ENCODE measurements around the gene SLC6A5.

DNA sequence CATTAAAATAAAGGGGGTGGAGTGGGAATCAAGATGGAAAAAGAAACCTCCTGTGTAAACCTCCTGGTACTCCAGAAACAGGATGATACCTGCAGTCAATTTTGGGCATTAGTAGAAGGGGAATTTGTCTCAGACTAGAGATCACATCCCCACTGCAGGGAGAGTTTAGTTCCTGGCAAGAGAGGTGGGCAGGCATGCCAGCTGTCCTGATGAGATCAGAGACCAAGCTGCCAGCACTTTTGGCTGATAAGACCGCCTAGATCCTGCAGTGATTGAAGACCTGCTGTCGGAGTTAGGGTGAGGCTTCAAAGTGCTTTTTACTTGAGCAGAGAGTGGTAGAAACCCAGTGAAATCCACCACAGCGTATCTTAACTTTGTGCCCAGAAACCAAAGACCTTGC, 40.3 kb downstream of the SLC6A5 start:
- TF ChIP-seq, protein P1, sequence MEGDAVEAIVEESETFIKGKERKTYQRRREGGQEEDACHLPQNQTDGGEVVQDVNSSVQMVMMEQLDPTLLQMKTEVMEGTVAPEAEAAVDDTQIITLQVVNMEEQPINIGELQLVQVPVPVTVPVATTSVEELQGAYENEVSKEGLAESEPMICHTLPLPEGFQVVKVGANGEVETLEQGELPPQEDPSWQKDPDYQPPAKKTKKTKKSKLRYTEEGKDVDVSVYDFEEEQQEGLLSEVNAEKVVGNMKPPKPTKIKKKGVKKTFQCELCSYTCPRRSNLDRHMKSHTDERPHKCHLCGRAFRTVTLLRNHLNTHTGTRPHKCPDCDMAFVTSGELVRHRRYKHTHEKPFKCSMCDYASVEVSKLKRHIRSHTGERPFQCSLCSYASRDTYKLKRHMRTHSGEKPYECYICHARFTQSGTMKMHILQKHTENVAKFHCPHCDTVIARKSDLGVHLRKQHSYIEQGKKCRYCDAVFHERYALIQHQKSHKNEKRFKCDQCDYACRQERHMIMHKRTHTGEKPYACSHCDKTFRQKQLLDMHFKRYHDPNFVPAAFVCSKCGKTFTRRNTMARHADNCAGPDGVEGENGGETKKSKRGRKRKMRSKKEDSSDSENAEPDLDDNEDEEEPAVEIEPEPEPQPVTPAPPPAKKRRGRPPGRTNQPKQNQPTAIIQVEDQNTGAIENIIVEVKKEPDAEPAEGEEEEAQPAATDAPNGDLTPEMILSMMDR (IDR thresholded peaks at IDR 0.05), result no peak
- TF ChIP-seq POLR2A (IDR thresholded peaks at IDR 0.05), result no peak

Measured in ovary (tissue), 3 donors.